HepG2 (cell line): ENCODE data around the gene KIRREL3. TPM values are rescaled to one million over a fixed set of nuclear protein-coding genes. Genes with fewer than 3 reads are reported as not detected.

Experiments used
- ATAC-seq: fragments of 200-7000 bp; cut with Tn5 transposase; 3 replicates; pipeline ENCODE4 v1.9.1; 2020; ENCODE audit warnings: mild to moderate bottlenecking, moderate library complexity
- BruUV-seq: library from RNA; stranded (reverse); fragments of 400-500 nt; replicated peaks from 2 replicates; lab custom pipeline; 2021; lab: Mats Ljungman, UMichigan
- CTCF ChIA-PET: fragments of 300-600 bp; formaldehyde crosslinking; extraction: SDS; loops from one replicate; lab custom pipeline; 2021; ENCODE audit warnings: low total read pairs, inconsistent platforms, low intra/inter-chr PET ratio; lab: Yijun Ruan, JAX
- POLR2A ChIA-PET: fragments of 350-600 bp; sonication (Branson Sonifier 250); formaldehyde crosslinking; loops from one replicate; lab custom pipeline; 2020; ENCODE audit warnings: antibody characterized with exemption, inconsistent platforms; lab: Yijun Ruan, JAX
- DNase-seq: peaks from one replicate; pipeline ENCODE4 v3.0.0-alpha.2; 2015; ENCODE audit warnings: low spot score
- FAIRE-seq: peaks from 3 replicates; lab custom pipeline; 2011; peaks lifted over from hg19 to GRCh38; lab: Jason Lieb, UNC
- H2AFZ ChIP-seq: one replicate; pipeline ENCODE4 v1.6.1; 2011; ENCODE audit warnings: low read length, inconsistent platforms
- H3K27ac ChIP-seq: fragments of 300-600 bp; 3 replicates; pipeline ENCODE4 v1.8.0; 2011; ENCODE audit warnings: mixed run types, mild to moderate bottlenecking, mixed read lengths, low read length, inconsistent platforms; ENCODE audit not compliant: insufficient read depth; ENCODE audit errors: extremely low read length
- H3K27me3 ChIP-seq, 2 experiments: fragments of 200-600 bp in 1 of 2; 2 replicates in 1 of 2; 3 replicates in 1 of 2; pipeline versions ENCODE4 v1.6.0 to v1.8.0; 2011; ENCODE audit warnings: low read length in 2 of 2, mild to moderate bottlenecking in 2 of 2, moderate library complexity in 2 of 2, inconsistent platforms in 1 of 2; ENCODE audit not compliant: insufficient read depth in 2 of 2, control insufficient read depth in 1 of 2
- H3K36me3 ChIP-seq, 2 experiments: fragments of 200-600 bp in 1 of 2; replicated peaks in 1 of 2; 2 replicates in 1 of 2; 3 replicates in 1 of 2; pipeline versions ENCODE4 v1.5.1 to v1.8.0; 2011; ENCODE audit warnings: low read length in 2 of 2, inconsistent platforms in 1 of 2; ENCODE audit not compliant: insufficient read depth in 2 of 2, control insufficient read depth in 1 of 2
- H3K4me1 ChIP-seq: 2 replicates; pipeline ENCODE4 v1.5.1; 2012; ENCODE audit warnings: low read length, inconsistent platforms; ENCODE audit not compliant: insufficient read depth
- H3K4me2 ChIP-seq: 2 replicates; pipeline ENCODE4 v1.6.0; 2011; ENCODE audit warnings: low read depth, low read length, inconsistent platforms
- H3K4me3 ChIP-seq, 3 experiments: fragments of 200-600 bp in 1 of 3; sonication (generic), shearing (Covaris generic) in 1 of 3; replicated peaks in 1 of 3; 2 replicates each; pipeline ENCODE4 v1.5.1; 2011 to 2016; ENCODE audit warnings: low read length in 3 of 3, inconsistent platforms in 2 of 3, low read depth in 2 of 3, mild to moderate bottlenecking in 2 of 3, control low read depth in 1 of 3, mixed read lengths in 1 of 3; ENCODE audit not compliant: insufficient read depth in 1 of 3
- H3K79me2 ChIP-seq: one replicate; pipeline ENCODE4 v1.6.1; 2011; ENCODE audit warnings: low read length, inconsistent platforms; ENCODE audit not compliant: insufficient read depth
- H3K9ac ChIP-seq: 2 replicates; pipeline ENCODE4 v1.6.0; 2011; ENCODE audit warnings: mild to moderate bottlenecking, low read depth, low read length, inconsistent platforms; ENCODE audit not compliant: insufficient read depth
- H3K9me3 ChIP-seq: 2 replicates; pipeline ENCODE4 v1.5.1; 2012; ENCODE audit warnings: mild to moderate bottlenecking, low read length
- H4K20me1 ChIP-seq: 2 replicates; pipeline ENCODE4 v1.6.0; 2011; ENCODE audit warnings: inconsistent platforms, mild to moderate bottlenecking, low read length, moderate library complexity; ENCODE audit not compliant: insufficient read depth
- CBX2 ChIP-seq, 2 experiments: fragments of 200-600 bp in 1 of 2; sonication (generic); formaldehyde crosslinking in 1 of 2; IDR thresholded peaks; 2 replicates each; pipeline versions ENCODE4 v1.7.0 to v1.8.1; 2018 to 2022; ENCODE audit warnings: low read depth in 2 of 2, low read length in 1 of 2, mild to moderate bottlenecking in 1 of 2, missing genetic modification reagents in 1 of 2
- HMGA1 ChIP-seq: sonication (generic); formaldehyde crosslinking; conservative IDR thresholded peaks from 2 replicates; pipeline ENCODE4 v1.4.0; 2020; ENCODE audit warnings: missing genetic modification reagents
- HNRNPH1 ChIP-seq: fragments of 200-400 bp; formaldehyde crosslinking; optimal IDR thresholded peaks from 2 replicates; pipeline ENCODE3; 2017; ENCODE audit warnings: mild to moderate bottlenecking, low read depth, low read length
- NKX3-1 ChIP-seq: sonication (generic); formaldehyde crosslinking; IDR thresholded peaks from 2 replicates; pipeline ENCODE4 v1.5.0; 2020; ENCODE audit warnings: missing genetic modification reagents
- NR2F6 ChIP-seq, 2 experiments: IDR thresholded peaks; 2 replicates each; pipeline ENCODE4 v1.6.1; 2016; ENCODE audit warnings: antibody characterized with exemption in 1 of 2, mild to moderate bottlenecking in 1 of 2
- TBX3 ChIP-seq: fragments of 450-650 bp; IDR thresholded peaks from 2 replicates; pipeline ENCODE4 v1.6.1; 2017; ENCODE audit warnings: antibody characterized with exemption, mild to moderate bottlenecking, inconsistent platforms, borderline replicate concordance
- ZBTB38 ChIP-seq: sonication (generic); formaldehyde crosslinking; IDR thresholded peaks from 2 replicates; pipeline ENCODE4 v1.5.1; 2020; ENCODE audit warnings: mild to moderate bottlenecking, missing genetic modification reagents
- ZNF232 ChIP-seq: sonication (generic); formaldehyde crosslinking; IDR thresholded peaks from 2 replicates; pipeline ENCODE4 v1.4.0; 2020; ENCODE audit warnings: missing genetic modification reagents, borderline replicate concordance
- ZNF256 ChIP-seq: sonication (generic); formaldehyde crosslinking; conservative IDR thresholded peaks from 2 replicates; pipeline ENCODE4 v1.4.0; 2020; ENCODE audit warnings: missing genetic modification reagents
- ZNF274 ChIP-seq: sonication (generic); formaldehyde crosslinking; IDR thresholded peaks from 2 replicates; pipeline ENCODE4 v1.5.1; 2020; ENCODE audit warnings: mild to moderate bottlenecking, missing genetic modification reagents
- ZNF30 ChIP-seq: sonication (generic); formaldehyde crosslinking; IDR thresholded peaks from 2 replicates; pipeline ENCODE4 v1.5.0; 2020; ENCODE audit warnings: mild to moderate bottlenecking, missing genetic modification reagents
- ZNF564 ChIP-seq: sonication (generic); formaldehyde crosslinking; IDR thresholded peaks from 2 replicates; pipeline ENCODE4 v1.8.1; 2023; ENCODE audit warnings: mild to moderate bottlenecking, missing genetic modification reagents
- WGBS: methylation state at CpG from one replicate; pipeline ENCODE4 v1.1.6; 2017; ENCODE audit warnings: low lambda C conversion rate; 5-methylcytosine and 5-hydroxymethylcytosine counted together
- in situ Hi-C: cut with HindIII; loops from 2 replicates; pipeline ENCODE4 v1.10.0; 2017; ENCODE audit warnings: low pct_unique_long_range_greater_than_20kb; ENCODE audit not compliant: extremely low pct_ligation_motif_present
- intact Hi-C: fragments of 100-400 bp; cut with micrococcal nuclease; formaldehyde crosslinking; loops from one replicate; pipeline ENCODE4 v1.10.0; 2022; ENCODE audit not compliant: unreplicated experiment
- polyA plus RNA-seq, 8 experiments: library from polyadenylated mRNA; depleted of rRNA in 3 of 8; stranded (reverse) in 7 of 8; unstranded in 1 of 8; fragments of >200 nt; fragmentation: Illumina TruSeq in 4 of 8; extraction: Trizol in 4 of 8; gene quantifications; 2 replicates each; pipeline versions ENCODE4 v1.2.1 to v1.2.3, GENCODE V29; 2011 to 2016; ENCODE audit warnings: low read depth in 4 of 8, missing spikeins in 1 of 8, mixed read lengths in 1 of 8; ENCODE audit not compliant: insufficient read depth in 1 of 8
- total RNA-seq, 5 experiments: library from RNA; depleted of rRNA; stranded (reverse); fragments of >200 nt; fragmentation: Illumina TruSeq; extraction: Trizol; gene quantifications; 2 replicates each; pipeline ENCODE4 v1.2.3, GENCODE V29; 2016; ENCODE audit warnings: low read depth in 1 of 5

KIRREL3 gene
- total and polyA plus RNA-seq, 2 of the 13 experiments (the other 11 are each of a cell fraction or from before 2014, with no cell fraction given) = not detected

- H3K9me3 ChIP-seq = no peaks in the 10 kb centered on the region
- H3K79me2 ChIP-seq = no peaks in the 10 kb centered on the region
- no peak overlapping the region for H2AFZ ChIP-seq
- no peaks in the 10 kb centered on the region for H3K4me1 ChIP-seq
- no peak overlapping the region for H3K9ac ChIP-seq
- H3K27me3 ChIP-seq = no peaks in the 10 kb centered on the region; a peak in 1 of 5 replicates
- no peak for FAIRE-seq
- TF ChIP-seq ZBTB38 (CRISPR knock-in tag) (no peak), ZNF274 (CRISPR knock-in tag) (no peak), NR2F6 (IDR thresholded peaks at IDR 0.05) (no peak), NR2F6 (CRISPR knock-in tag; IDR thresholded peaks at IDR 0.05) (no peak), TBX3 (no peak), ZNF256 (CRISPR knock-in tag) (no peak), NKX3-1 (CRISPR knock-in tag) (no peak), CBX2 (IDR thresholded peaks at IDR 0.05; ENCODE audit: low read depth, low read length) (no peak), CBX2 (CRISPR knock-in tag; IDR thresholded peaks at IDR 0.05; ENCODE audit: low read depth) (no peak), ZNF30 (CRISPR knock-in tag) (no peak), ZNF232 (CRISPR knock-in tag) (no peak), HNRNPH1 (no peak), ZNF564 (CRISPR knock-in tag) (no peak), HMGA1 (CRISPR knock-in tag) (no peak)
- no peak overlapping the region for H3K27ac ChIP-seq
- ChIA-PET CTCF (no interaction called here), POLR2A (no interaction called here)
- in situ Hi-C loops (no loop called here), intact Hi-C loops (no loop called here)
- no TSS peak for BruUV-seq
- WGBS = no CpG with 5 or more reads among the region's 1 CpG
- no peaks in the 10 kb centered on the region for H3K36me3 ChIP-seq
- no peak overlapping the region for H3K4me3 ChIP-seq
- ATAC-seq = no peak
- H4K20me1 ChIP-seq = no peaks in the 10 kb centered on the region
- H3K4me2 ChIP-seq = no peak overlapping the region
- DNase-seq = no peak
Measured at GRCh38 chr11:127037001-127037400, 36.4 kb upstream of the KIRREL3 start.
